ENCODE data around the gene ARL6IP5.

ARL6IP5 gene

GRCh38 chr3:69116897-69117296 lies 32.2 kb downstream of the ARL6IP5 start:
- peak; percentile 45 for DNase-seq (ENCODE audit: low spot score)

DNA sequence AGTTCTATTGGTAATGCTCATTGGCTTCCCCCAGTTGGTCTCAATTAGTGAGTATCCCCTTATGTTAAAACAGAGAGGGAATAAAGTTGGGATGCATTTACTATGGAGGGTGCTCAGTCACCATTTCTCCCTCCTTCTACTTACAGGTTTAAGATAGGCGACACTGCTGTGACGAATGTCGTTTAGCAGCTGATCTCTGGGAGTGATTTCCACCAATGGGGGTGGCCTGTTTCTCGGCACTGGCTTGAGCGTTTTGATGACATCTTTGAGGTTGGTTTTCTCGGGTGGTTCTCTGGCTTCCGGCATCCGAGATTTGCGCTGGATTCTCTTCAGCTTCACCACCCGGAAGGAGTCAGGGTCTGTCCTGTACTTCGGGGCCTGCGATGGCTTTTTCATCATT lies 33.8 kb downstream of the ARL6IP5 start:
- DNase-seq (ENCODE audit: low spot score): no peak

DNA sequence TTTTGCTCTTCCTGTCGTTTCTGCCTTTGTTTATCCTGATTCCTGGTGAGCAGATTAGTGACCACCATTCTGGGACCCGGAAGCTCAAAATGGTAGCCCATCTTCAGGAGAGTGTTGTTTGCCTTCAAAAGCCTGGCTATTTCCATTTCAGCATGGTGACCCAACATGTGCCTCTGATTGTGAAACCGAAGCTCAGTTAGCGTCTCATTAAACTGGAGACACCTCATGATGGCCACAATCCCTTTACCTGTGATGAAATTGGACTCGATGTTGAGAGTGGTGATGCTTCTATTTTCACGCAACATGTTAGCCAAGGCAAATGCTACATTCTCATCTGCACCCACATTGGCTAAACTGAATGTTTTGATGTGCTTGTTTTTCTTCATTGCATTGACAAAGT lies 34.4 kb downstream of the ARL6IP5 start:
- no peak for DNase-seq (ENCODE audit: low spot score)

DNA sequence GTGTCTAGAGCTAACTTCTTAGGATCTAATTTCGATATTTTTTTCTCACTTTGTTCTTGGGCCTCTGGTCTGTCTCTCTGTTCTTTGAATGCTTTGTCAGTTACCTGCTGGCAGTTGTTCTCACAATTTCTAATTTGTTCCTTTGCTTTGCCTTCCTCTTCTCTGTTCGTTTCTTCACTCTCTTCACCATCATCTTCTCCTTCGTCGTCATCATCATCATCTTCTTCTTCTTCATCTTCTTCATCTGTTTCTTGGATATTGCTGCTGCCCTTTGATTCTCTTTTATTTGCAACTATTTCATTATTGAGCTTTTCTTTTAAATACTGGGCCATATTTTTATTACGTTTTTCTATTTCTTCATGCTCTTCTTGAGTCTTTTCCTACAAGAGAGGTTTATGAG lies 34.9 kb downstream of the ARL6IP5 start:
- no peak for DNase-seq (ENCODE audit: low spot score)

GRCh38 chr3:69120879-69121464 lies 36.2 kb downstream of the ARL6IP5 start:
- peak; percentile 80 for DNase-seq (ENCODE audit: low spot score)

DNA sequence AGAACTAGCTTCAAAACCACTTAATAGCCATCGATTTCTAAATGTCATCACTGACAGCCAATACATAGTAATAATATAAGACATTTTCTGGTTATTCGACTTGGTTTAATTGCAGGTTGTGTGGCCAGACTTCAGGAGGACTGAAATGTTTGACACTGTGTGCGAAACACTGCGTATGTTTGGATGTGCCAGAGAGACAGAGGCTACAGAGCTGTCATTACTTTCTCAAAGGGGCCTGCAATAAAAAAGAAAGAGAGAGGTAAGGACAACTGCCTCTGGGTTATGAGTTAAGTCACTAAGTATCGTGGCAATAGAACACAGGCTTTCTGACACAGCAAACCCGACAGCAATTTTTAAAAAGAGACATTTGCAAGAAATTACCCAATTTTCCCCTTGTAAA lies 36.8 kb downstream of the ARL6IP5 start:
- no peak for DNase-seq (ENCODE audit: low spot score)

DNA sequence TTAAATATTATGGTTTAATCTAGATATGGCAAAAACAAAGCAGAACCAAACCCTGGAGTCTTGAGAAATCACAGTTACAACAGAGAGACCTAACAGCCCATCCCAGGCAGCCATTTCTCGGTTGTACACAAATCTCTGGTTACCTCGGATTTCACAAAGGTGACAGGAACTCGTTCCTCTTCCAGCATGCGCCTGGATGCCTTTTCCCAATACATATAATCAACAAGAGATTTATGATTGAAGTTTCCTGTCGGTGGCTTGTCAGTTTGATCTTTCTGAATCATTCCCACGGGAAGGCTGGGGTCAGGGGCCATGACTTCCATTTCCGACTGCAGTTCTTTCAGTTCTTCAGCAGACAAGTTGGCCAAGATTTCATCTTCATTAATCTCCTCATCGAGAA lies 37.2 kb downstream of the ARL6IP5 start:
- DNase-seq (ENCODE audit: low spot score): no peak

GRCh38 chr3:69122403-69122802 lies 37.7 kb downstream of the ARL6IP5 start, which contains the start of gene LMOD3:
TSS of gene LMOD3 (minus strand) at chr3:69122595. CDS start at chr3:69122386, 209 bp downstream.
- no peak for DNase-seq (ENCODE audit: low spot score)

- DNase-seq (ENCODE audit: low spot score): no peak
These were observed 41.5 kb downstream of the ARL6IP5 start for GRCh38 chr3:69126216-69126615.

GRCh38 chr3:69126999-69127398 lies 42.3 kb downstream of the ARL6IP5 start:
- no peak for DNase-seq (ENCODE audit: low spot score)

DNA sequence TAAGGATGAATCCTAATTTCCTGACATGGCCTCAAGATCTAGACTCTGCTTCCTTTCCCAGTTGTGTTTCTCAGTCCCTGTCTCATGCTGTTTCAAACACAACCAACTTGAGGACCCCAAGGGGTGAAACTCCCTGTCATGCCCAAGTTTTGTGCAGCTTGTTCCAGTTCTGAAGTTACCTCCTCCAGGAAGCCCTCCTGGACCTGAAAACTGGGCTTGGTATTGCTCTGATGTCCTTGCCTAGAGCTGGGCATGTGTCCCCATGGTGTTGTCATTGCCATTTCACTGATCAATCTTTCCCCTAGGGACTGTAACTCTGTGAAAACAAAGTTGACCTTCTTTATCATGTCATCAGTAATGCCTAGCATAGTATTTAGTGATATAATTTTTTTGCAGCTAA lies 43.8 kb downstream of the ARL6IP5 start:
- DNase-seq (ENCODE audit: low spot score): no peak

DNA sequence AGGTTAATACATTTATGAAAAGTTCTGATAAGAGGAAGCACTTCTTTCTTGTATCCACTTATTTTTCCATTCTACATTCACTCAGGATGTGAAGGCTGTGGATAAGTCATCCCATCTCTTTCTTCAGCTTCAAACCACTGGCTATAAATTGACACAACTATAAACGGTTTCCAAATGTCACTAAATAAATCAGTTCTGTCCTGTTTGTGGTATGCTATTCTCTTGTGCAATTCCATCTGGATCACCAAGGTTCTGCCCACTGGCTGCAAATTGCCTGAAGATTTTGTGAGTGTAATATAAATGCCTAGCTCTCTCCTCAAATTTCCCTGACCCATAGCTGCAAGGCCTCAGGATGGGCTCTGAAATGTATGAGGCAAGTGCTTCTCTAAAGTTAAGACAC lies 44.8 kb downstream of the ARL6IP5 start:
- no peak for DNase-seq (ENCODE audit: low spot score)

DNA sequence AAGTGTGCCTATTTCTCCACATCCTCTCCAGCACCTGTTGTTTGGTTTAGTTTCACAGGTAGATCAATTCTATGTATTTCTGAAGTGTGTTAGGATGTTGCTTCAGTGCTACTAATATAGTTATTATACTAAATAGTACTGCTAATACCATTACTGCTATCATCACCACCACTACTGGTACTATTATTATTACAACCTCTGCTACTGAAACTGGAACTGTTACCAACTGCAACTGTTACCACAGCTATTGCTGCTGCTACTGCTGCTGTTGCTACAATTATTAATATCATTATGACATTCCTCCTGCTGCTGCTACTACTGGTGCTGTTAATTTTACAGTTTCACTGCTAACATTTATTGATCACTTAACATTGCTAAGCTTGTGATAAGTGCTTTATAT lies 46.0 kb downstream of the ARL6IP5 start:
- no peak for DNase-seq (ENCODE audit: low spot score)

GRCh38 chr3:69137005-69137404 lies 52.3 kb downstream of the ARL6IP5 start:
- DNase-seq (ENCODE audit: low spot score): no peak

DNA sequence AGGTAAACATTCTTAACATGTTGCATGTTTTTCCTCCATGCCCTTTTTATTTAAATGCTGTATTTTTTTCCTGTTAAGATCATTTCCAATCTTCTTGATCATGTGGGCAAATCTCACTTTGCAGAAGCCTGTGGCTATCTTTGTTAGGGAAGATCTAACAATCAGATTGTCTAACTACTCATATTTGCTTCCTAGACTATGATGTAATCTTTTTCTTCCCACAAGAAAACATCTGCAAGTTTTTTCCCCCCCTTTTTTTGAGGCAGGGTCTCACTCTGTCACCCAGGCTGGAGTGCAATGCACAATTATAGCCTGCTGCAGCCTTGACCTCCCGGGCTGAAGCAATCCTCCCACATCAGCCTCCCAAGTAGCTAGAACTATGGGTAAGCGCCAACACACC lies 52.7 kb downstream of the ARL6IP5 start:
- DNase-seq (ENCODE audit: low spot score): no peak

DNA sequence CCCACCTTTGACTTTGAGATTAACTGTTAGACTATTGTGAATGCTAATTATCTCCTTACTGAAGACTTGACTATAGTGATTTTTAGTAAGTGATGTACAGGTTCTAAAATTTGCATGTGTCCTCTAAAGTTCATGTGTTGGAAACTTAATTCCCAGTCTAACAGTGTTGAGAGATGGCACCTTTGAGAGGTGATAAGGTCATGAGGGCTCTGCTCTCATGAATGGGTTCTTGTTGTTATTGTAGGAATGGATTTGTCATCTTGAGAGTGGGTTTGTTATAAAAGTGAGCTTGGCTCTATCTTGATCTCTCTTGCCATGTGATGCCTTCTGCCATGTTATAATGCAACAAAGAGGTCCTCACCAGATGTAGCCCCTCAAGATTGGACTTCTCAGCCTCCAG lies 56.6 kb downstream of the ARL6IP5 start:
- no peak for DNase-seq (ENCODE audit: low spot score)

- DNase-seq (ENCODE audit: low spot score): no peak
These were observed 57.4 kb downstream of the ARL6IP5 start for GRCh38 chr3:69142090-69142489.

- DNase-seq (ENCODE audit: low spot score): no peak
These were observed 58.2 kb downstream of the ARL6IP5 start for GRCh38 chr3:69142797-69143454.

DNA sequence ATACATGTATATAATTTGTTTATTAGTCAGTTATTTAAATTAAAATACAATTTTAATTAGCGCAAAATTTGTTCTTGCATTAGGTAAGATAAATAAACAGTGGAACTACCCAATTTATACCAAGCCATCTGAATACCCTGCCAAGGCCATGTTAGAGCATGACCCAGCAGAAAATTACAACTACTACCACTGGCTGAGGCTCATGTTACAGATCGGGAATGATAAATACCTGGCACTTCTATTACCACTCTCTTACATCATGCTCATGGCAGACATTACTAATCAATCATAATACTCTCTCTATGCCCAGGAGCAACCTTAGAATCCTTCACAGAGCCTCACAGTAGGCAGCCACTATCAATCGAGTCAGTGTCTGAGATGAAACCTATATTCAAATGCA lies 58.9 kb downstream of the ARL6IP5 start:
- DNase-seq (ENCODE audit: low spot score): peak; percentile 3

DNA sequence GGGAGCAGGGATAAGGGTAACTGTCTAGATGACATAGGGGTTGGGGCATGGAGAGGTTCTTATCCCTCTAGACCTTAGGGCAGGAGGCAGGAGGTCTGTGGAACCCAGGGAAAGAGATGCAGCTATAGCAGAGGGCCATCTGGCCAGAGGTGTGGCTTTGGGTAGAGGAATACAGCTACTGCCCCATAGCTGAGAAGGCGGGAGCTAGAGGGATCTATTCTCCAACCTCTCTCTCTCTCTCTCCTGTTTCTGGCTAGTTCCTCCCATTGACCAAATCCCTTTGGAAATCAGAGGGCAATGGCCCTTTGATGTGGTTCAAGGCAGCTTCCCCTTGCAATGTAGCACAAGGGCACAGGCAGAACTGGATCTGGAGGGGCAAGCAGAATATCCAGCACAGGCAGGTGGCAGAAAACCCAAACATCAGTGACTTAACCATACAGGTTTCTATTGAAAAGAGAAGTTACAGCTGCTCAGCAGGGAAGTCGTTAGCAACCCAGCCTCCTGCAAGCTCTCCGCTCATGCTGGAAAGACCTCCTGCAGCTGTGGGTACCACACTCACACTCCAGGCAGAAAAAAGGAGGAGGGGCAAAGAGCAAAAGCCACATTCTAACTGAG lies 60.0 kb downstream of the ARL6IP5 start:
- DNase-seq (ENCODE audit: low spot score): no peak

DNA sequence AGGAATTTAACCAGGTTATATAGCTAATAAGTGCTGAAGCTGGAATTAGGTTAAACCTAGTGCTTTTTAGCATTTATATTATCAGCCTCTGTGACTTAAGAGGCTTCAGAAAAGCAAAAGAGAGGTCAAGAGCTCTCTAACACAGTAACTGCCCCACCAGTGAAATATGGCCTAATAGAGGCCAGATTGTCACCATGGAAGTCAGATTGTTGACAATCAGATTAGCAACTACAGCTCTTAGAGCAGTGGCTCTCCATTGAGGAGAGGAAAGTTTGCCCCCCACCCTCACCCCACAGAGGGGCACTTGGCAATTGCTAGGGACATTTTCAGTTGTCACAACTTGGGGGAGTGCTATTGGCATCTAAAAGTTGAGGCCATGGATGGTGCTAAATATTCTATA lies 61.0 kb downstream of the ARL6IP5 start:
- no peak for DNase-seq (ENCODE audit: low spot score)

GRCh38 chr3:69149586-69149985 lies 64.8 kb downstream of the ARL6IP5 start:
- no peak for DNase-seq (ENCODE audit: low spot score)

Measured in kidney tubule cell (primary cell).